CD14-positive monocyte (primary cell): Measurements from ENCODE around the gene KIAA0319L. TPM values are rescaled to one million over a fixed set of nuclear protein-coding genes. Genes with fewer than 3 reads are reported as not detected.

ENCODE experiments used
- DNase-seq, 3 donors: peaks; one replicate each; pipeline ENCODE4 v3.0.0-alpha.2; 2011 to 2022
- H2AFZ ChIP-seq: 2 replicates; pipeline ENCODE4 v1.6.0; 2012; ENCODE audit warnings: mild to moderate bottlenecking, low read depth, low read length, inconsistent platforms; ENCODE audit not compliant: insufficient read depth, poor library complexity, severe bottlenecking
- H3K27ac ChIP-seq, 2 donors: 1 replicate in 1 of 2; 2 replicates in 1 of 2; pipeline ENCODE4 v1.5.1; 2012 to 2013; ENCODE audit warnings: low read length in 2 of 2, control low read depth in 1 of 2, inconsistent platforms in 1 of 2, low read depth in 1 of 2, mild to moderate bottlenecking in 1 of 2
- H3K27me3 ChIP-seq, 2 donors: one replicate each; pipeline versions ENCODE4 v1.6.0 to v1.6.1; 2011 to 2013; ENCODE audit warnings: low read length in 2 of 2; ENCODE audit not compliant: control insufficient read depth in 2 of 2, insufficient read depth in 2 of 2
- H3K36me3 ChIP-seq, 2 donors: replicated peaks in 1 of 2; 1 replicate in 1 of 2; 2 replicates in 1 of 2; pipeline versions ENCODE4 v1.5.1 to v1.6.1; 2012 to 2013; ENCODE audit warnings: low read length in 2 of 2, control low read depth in 1 of 2, inconsistent platforms in 1 of 2, mild to moderate bottlenecking in 1 of 2; ENCODE audit not compliant: insufficient read depth in 2 of 2, control insufficient read depth in 1 of 2
- H3K4me1 ChIP-seq, 2 donors: 1 replicate in 1 of 2; 2 replicates in 1 of 2; pipeline versions ENCODE4 v1.5.1 to v1.6.1; 2012 to 2013; ENCODE audit warnings: low read length in 2 of 2, control low read depth in 1 of 2, inconsistent platforms in 1 of 2, mild to moderate bottlenecking in 1 of 2, moderate library complexity in 1 of 2; ENCODE audit not compliant: insufficient read depth in 2 of 2, control insufficient read depth in 1 of 2
- H3K4me2 ChIP-seq: replicated peaks from 2 replicates; pipeline ENCODE3; 2012; ENCODE audit warnings: low read length, moderate library complexity, mild to moderate bottlenecking; ENCODE audit not compliant: poor library complexity, severe bottlenecking; ENCODE audit errors: extremely low read depth
- H3K4me3 ChIP-seq, 3 experiments: fragments of 200-600 bp in 1 of 3; sonication (generic) in 1 of 3; replicated peaks in 1 of 3; 1 replicate in 2 of 3; 2 replicates in 1 of 3; pipeline ENCODE4 v1.5.1; 2011 to 2013; ENCODE audit warnings: low read length in 3 of 3, mild to moderate bottlenecking in 3 of 3, control low read depth in 2 of 3, low read depth in 2 of 3, inconsistent platforms in 1 of 3, moderate library complexity in 1 of 3
- H3K79me2 ChIP-seq: 2 replicates; pipeline ENCODE4 v1.6.0; 2012; ENCODE audit warnings: mild to moderate bottlenecking, control low read depth, inconsistent platforms, low read length, moderate library complexity; ENCODE audit not compliant: insufficient read depth
- H3K9ac ChIP-seq: 2 replicates; pipeline ENCODE4 v1.6.0; 2017; ENCODE audit warnings: low read length, mild to moderate bottlenecking; ENCODE audit not compliant: insufficient read depth, poor library complexity, severe bottlenecking
- H3K9me3 ChIP-seq, 2 donors: replicated peaks in 1 of 2; 1 replicate in 1 of 2; 2 replicates in 1 of 2; pipeline versions ENCODE4 v1.5.1 to v1.6.1; 2012 to 2013; ENCODE audit warnings: low read length in 2 of 2, control low read depth in 1 of 2; ENCODE audit not compliant: control insufficient read depth in 1 of 2, insufficient read depth in 1 of 2
- H4K20me1 ChIP-seq: 2 replicates; pipeline ENCODE4 v1.6.0; 2012; ENCODE audit warnings: mild to moderate bottlenecking, low read length, control low read depth, moderate library complexity; ENCODE audit not compliant: insufficient read depth
- H3K27ac Mint-ChIP-seq, 7 donors: one replicate each; pipeline ENCODE4 v1.8.0; 2020; ENCODE audit warnings: mild to moderate bottlenecking in 7 of 7, mixed read lengths in 7 of 7, moderate library complexity in 6 of 7, inconsistent platforms in 2 of 7
- H3K27me3 Mint-ChIP-seq, 3 donors: one replicate each; pipeline ENCODE4 v1.8.0; 2021 to 2022; ENCODE audit warnings: low read depth in 3 of 3, mild to moderate bottlenecking in 3 of 3, mixed read lengths in 3 of 3, moderate library complexity in 3 of 3, inconsistent platforms in 1 of 3
- H3K36me3 Mint-ChIP-seq, 2 donors: one replicate each; pipeline ENCODE4 v1.8.0; 2020; ENCODE audit warnings: mixed read lengths in 2 of 2, inconsistent platforms in 1 of 2, mild to moderate bottlenecking in 1 of 2
- H3K4me1 Mint-ChIP-seq: one replicate; pipeline ENCODE4 v1.8.0; 2020; ENCODE audit warnings: mild to moderate bottlenecking, mixed read lengths
- H3K4me3 Mint-ChIP-seq, 2 donors: one replicate each; pipeline ENCODE4 v1.8.0; 2020; ENCODE audit warnings: mild to moderate bottlenecking in 2 of 2, mixed read lengths in 2 of 2, moderate library complexity in 1 of 2
- H3K9me3 Mint-ChIP-seq, 7 donors: one replicate each; pipeline ENCODE4 v1.8.0; 2020 to 2022; ENCODE audit warnings: mixed read lengths in 7 of 7, mild to moderate bottlenecking in 6 of 7, moderate library complexity in 6 of 7, inconsistent platforms in 2 of 7
- intact Hi-C, 2 donors: fragments of 100-400 bp; cut with micrococcal nuclease; formaldehyde crosslinking; loops; one replicate each; pipeline versions ENCODE4 v1.15.0 to v1.15.1; 2023
- polyA plus RNA-seq, 3 donors: library from polyadenylated mRNA; depleted of rRNA in 1 of 3; unstranded in 2 of 3; stranded (reverse) in 1 of 3; fragments of 300-500 nt in 2 of 3; fragments of >200 nt in 1 of 3; fragmentation: Illumina TruSeq in 2 of 3; gene quantifications; 1 replicate in 2 of 3; 2 replicates in 1 of 3; pipeline ENCODE4 v1.2.3, GENCODE V29; 2012 to 2021
- TF ChIP-seq, protein P1 (sequence below): fragments of 200-600 bp; IDR thresholded peaks from one replicate; pipeline ENCODE4 v1.8.0; 2022; ENCODE audit warnings: antibody characterized with exemption, mild to moderate bottlenecking

The KIAA0319L gene
- polyA plus RNA-seq, 3 donors: 20.6 to 75.3 (median 28.6) TPM

DNA sequence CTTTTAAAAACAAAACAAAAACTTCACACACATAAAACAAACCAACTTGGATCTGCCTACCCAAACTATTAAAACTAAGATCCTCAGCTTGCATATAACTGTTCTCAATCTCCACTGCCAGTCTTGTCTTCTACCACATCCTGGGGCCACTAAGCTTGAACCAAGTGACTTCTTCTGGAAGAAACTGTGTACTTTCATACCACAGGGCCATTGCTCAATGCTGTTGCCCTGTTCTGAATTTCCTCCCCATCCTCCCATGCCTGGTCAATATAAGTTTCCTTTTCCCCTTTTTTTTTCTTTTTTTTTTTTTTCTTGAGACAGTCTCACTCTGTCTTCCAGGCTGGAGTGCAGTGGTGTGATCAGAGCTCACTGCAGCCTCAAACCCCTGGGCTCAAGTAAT, 109.9 kb downstream of the KIAA0319L start:
- Mint-ChIP-seq H3K9me3 (no peaks in the 10 kb centered on the region), H3K27me3 (no peaks in the 10 kb centered on the region), H3K4me3 (no peak overlapping the region), H3K4me1 (peaks cover 12% of the 10 kb centered on the region), H3K36me3 (peaks cover 22 to 24% of the 10 kb centered on the region in 2 donors), H3K27ac (no peak overlapping the region)
- Histone ChIP-seq H3K27me3 (no peaks in the 10 kb centered on the region), H3K4me3 (peak overlapping the region; percentile 25 to 73 (median 52)), H2AFZ (no peak overlapping the region), H3K27ac (peak overlapping the region; percentile 77 to 92), H3K4me1 (peaks cover 99% of the 10 kb centered on the region in 2 donors), H3K9ac (peak overlapping the region; percentile 0), H3K4me2 (peak overlapping the region; percentile 69), H3K79me2 (peaks cover 57% of the 10 kb centered on the region), H3K36me3 (peaks cover 5 to 18% of the 10 kb centered on the region in 2 donors), H3K9me3 (no peaks in the 10 kb centered on the region), H4K20me1 (no peaks in the 10 kb centered on the region)
- intact Hi-C loops: loop anchor here (5.0 to 10.0 kb wide), 3 partner anchors 95 to 110 kb away; partner anchors contain the start of genes KIAA0319L (in 1 of the 2) and NCDN (in 1 of the 2)
- peak in 2 of 3 donors; percentile 34 to 69 for DNase-seq
- TF ChIP-seq, protein P1, sequence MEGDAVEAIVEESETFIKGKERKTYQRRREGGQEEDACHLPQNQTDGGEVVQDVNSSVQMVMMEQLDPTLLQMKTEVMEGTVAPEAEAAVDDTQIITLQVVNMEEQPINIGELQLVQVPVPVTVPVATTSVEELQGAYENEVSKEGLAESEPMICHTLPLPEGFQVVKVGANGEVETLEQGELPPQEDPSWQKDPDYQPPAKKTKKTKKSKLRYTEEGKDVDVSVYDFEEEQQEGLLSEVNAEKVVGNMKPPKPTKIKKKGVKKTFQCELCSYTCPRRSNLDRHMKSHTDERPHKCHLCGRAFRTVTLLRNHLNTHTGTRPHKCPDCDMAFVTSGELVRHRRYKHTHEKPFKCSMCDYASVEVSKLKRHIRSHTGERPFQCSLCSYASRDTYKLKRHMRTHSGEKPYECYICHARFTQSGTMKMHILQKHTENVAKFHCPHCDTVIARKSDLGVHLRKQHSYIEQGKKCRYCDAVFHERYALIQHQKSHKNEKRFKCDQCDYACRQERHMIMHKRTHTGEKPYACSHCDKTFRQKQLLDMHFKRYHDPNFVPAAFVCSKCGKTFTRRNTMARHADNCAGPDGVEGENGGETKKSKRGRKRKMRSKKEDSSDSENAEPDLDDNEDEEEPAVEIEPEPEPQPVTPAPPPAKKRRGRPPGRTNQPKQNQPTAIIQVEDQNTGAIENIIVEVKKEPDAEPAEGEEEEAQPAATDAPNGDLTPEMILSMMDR: no peak

DNA sequence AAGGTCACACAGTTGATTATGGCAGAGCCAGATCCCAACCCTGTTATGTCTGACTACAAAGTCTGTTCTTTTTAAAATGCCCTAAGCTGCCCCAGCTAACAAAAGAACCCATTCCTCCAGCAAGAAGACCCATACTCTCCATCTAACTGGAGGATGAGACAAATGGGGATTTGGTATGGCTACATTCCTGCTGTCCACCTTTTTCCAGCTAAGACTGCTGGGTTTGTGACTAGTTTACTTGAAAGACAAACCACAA, 112.8 kb downstream of the KIAA0319L start:
- TF ChIP-seq, protein P1: no peak
- H3K36me3 Mint-ChIP-seq: peaks cover 34 to 42% of the 10 kb centered on the region in 2 donors
- peaks cover 20% of the 10 kb centered on the region for H3K4me1 Mint-ChIP-seq
- peak overlapping the region; percentile 15 for H3K9ac ChIP-seq
- H3K27ac Mint-ChIP-seq: peak overlapping the region in 3 of 7 donors; percentile 5 to 73 (median 6)
- intact Hi-C loops: loop anchor here in 1 of 2 donors (10.0 kb wide), 1 partner anchor 100 kb away; no protein-coding TSS in a partner anchor
- H3K27me3 ChIP-seq: no peaks in the 10 kb centered on the region
- H3K9me3 ChIP-seq: no peaks in the 10 kb centered on the region
- no peak overlapping the region for H3K4me3 Mint-ChIP-seq
- H2AFZ ChIP-seq: no peak overlapping the region
- H3K27ac ChIP-seq: peak overlapping the region in 1 of 2 donors; percentile 92
- H3K79me2 ChIP-seq: peaks cover 58% of the 10 kb centered on the region
- no peaks in the 10 kb centered on the region for H4K20me1 ChIP-seq
- peaks cover 76 to 78% of the 10 kb centered on the region in 2 donors for H3K4me1 ChIP-seq
- H3K4me2 ChIP-seq: peak overlapping the region; percentile 69
- H3K27me3 Mint-ChIP-seq: no peaks in the 10 kb centered on the region
- no peaks in the 10 kb centered on the region for H3K9me3 Mint-ChIP-seq
- peak overlapping the region in 1 of 3 experiments; percentile 73 for H3K4me3 ChIP-seq
- peaks cover 31 to 40% of the 10 kb centered on the region in 2 donors for H3K36me3 ChIP-seq
- no peak for DNase-seq
